ENCODE measurements around the gene NUP58.
"Not testable (repeated sequence)": the region's sequence is repeated elsewhere in the genome, so short reads cannot be mapped to it uniquely, and the experiment has no call there.

Gene NUP58

GRCh38 chr13:25286969-25287961, 14.2 kb upstream of the NUP58 start, which contains the start of gene MTMR6:
MTMR6 (minus strand) TSS chr13:25287488; CDS start chr13:25287247, 241 bp downstream.
- peak within 1 kb of the TSS; percentile 91 for H3K27ac Mint-ChIP-seq
- ATAC-seq, result peak; percentile 100
- no peaks in the 10 kb centered on the region for H3K36me3 Mint-ChIP-seq
- H3K4me3 Mint-ChIP-seq, result peak within 1 kb of the TSS; percentile 90
- no peaks in the 10 kb centered on the region for H3K9me3 Mint-ChIP-seq
- H3K27me3 Mint-ChIP-seq, result peaks cover 9% of the 10 kb centered on the region
- H3K4me1 Mint-ChIP-seq, result peaks cover 30% of the 10 kb centered on the region

DNA sequence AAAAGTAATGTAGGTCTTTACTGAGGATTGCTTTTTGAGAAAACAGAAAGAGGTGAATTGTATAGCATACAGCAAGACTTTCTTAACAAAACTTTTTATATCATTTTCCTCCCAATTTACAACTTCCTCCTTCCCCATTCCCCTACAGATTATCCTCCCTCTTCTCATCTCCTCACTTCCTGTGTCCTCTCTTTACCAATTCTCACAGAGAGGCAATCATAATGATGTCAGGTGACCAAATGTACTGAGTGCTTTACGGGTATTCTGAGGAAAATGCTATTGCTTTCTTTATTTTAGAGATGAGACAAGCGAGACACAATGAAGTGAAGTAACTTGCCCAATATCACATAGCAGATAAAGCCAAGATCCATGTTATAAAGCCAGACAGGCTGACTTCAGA, 12.5 kb upstream of the NUP58 start:
- Mint-ChIP-seq H3K9me3 (no peaks in the 10 kb centered on the region), H3K27ac (no peak overlapping the region), H3K27me3 (peaks cover 9% of the 10 kb centered on the region), H3K4me1 (peaks cover 20% of the 10 kb centered on the region), H3K4me3 (no peak overlapping the region), H3K36me3 (no peaks in the 10 kb centered on the region)
- ATAC-seq, result no peak

DNA sequence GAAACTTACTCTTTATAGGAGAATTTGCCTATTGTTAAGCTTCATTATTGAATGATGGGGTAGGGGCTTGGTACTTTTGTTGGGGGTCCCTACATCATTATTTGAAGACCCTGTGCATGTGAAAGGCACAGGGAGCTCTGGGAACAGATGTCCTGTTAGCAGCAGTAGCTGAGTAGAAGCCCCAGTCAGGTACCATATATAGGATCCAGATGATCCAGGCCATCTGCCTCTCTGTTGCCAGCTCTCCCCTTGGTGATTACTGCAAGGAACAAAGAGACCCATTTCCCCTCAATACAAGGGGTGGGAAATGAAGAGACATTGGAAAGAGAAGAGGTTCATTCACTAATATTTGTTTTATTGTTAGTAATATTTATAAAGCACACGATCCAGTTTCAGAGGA, 9.7 kb upstream of the NUP58 start:
- Mint-ChIP-seq H3K27ac (no peak overlapping the region), H3K4me3 (no peak overlapping the region), H3K27me3 (peaks cover 23% of the 10 kb centered on the region), H3K36me3 (no peaks in the 10 kb centered on the region), H3K9me3 (no peaks in the 10 kb centered on the region), H3K4me1 (peaks cover under 1% of the 10 kb centered on the region)
- no peak for ATAC-seq

GRCh38 chr13:25292301-25292700, 9.1 kb upstream of the NUP58 start:
- no peak overlapping the region for H3K4me3 Mint-ChIP-seq
- H3K36me3 Mint-ChIP-seq, result no peaks in the 10 kb centered on the region
- H3K27me3 Mint-ChIP-seq, result peaks cover 29% of the 10 kb centered on the region
- no peaks in the 10 kb centered on the region for H3K4me1 Mint-ChIP-seq
- H3K9me3 Mint-ChIP-seq, result no peaks in the 10 kb centered on the region
- no peak overlapping the region for H3K27ac Mint-ChIP-seq
- ATAC-seq, result no peak

DNA sequence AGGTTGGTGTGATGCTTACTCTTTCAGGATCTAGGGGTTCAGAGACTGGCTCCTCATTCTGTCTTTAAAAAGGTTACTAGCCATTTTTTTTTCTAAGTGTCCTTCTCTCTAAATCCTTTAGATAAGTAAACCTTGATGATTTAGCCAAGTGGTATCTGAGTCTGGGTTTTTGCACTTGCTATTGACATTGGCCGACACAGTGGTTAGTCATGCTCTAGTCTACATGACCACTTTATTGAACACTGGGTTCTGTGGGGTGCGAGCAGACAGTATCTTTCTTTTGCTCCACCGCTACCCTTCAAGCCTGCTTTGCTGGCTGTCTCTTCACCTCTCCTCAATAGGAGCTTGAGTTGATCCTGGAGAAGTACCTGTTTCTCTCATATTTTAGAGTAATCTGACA, 6.2 kb upstream of the NUP58 start:
- Mint-ChIP-seq H3K36me3 (no peaks in the 10 kb centered on the region), H3K27ac (no peak overlapping the region), H3K4me3 (no peak overlapping the region), H3K9me3 (no peaks in the 10 kb centered on the region), H3K4me1 (peaks cover 2% of the 10 kb centered on the region), H3K27me3 (peaks cover 41% of the 10 kb centered on the region)
- ATAC-seq, result no peak

GRCh38 chr13:25295701-25296100, 5.7 kb upstream of the NUP58 start:
- ATAC-seq, result no peak
- Mint-ChIP-seq H3K36me3 (no peaks in the 10 kb centered on the region), H3K27me3 (peaks cover 41% of the 10 kb centered on the region), H3K9me3 (no peaks in the 10 kb centered on the region), H3K4me1 (peaks cover 7% of the 10 kb centered on the region), H3K27ac (no peak overlapping the region), H3K4me3 (no peak overlapping the region)

- no peaks in the 10 kb centered on the region for H3K9me3 Mint-ChIP-seq
- peaks cover 25% of the 10 kb centered on the region for H3K27me3 Mint-ChIP-seq
- H3K4me1 Mint-ChIP-seq, result peaks cover 48% of the 10 kb centered on the region
- peaks cover 13% of the 10 kb centered on the region for H3K36me3 Mint-ChIP-seq
- ATAC-seq, result peak; percentile 28
- H3K27ac Mint-ChIP-seq, result peak overlapping the region; percentile 91
- peak overlapping the region; percentile 94 for H3K4me3 Mint-ChIP-seq
Observed at GRCh38 chr13:25300861-25301346, 521 bp upstream of the NUP58 start.

- H3K4me1 Mint-ChIP-seq, result peaks cover 56% of the 10 kb centered on the region
- no peak for ATAC-seq
- peak overlapping the region; percentile 91 for H3K27ac Mint-ChIP-seq
- peaks cover 13% of the 10 kb centered on the region for H3K36me3 Mint-ChIP-seq
- H3K9me3 Mint-ChIP-seq, result no peaks in the 10 kb centered on the region
- peaks cover 14% of the 10 kb centered on the region for H3K27me3 Mint-ChIP-seq
- H3K4me3 Mint-ChIP-seq, result peak overlapping the region; percentile 94
Observed at GRCh38 chr13:25302121-25302520, 696 bp downstream of the NUP58 start.

DNA sequence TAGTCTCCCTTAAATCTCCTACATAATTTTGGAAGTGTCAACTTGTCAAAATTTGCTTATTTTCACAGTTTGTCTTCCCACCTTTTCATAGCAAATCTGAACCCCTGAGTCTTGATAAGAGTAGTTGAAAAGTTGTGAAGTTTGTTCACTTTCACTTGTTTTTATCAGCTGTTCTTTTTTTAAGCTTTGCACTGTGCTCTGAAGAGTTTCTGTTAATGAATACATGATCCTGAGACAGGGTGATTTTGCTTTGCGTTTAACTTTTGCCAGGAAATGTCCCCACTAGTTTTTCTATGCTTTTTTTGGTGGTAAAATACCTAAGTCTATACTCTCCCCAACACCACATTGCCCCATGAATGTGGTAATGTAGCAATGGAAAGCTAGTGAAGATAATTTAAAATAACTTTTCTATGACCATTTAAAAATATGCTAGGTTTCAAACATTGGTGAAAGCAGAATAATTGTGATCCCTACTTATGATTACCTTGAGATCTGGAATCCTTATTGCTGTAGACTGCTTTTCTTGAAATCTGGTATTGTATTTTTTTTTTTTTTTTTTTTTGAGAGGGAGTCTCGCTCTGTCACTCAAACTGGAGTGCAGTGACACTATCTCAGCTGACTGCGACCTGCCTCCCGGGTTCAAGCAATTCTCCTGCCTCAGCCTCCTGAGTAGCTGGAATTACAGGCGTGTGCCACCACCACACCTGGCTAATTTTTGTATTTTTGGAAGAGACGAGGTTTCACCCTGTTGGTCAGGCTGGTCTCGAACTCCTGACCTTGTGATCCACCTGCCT, 5.4 kb downstream of the NUP58 start:
- no peak overlapping the region for H3K27ac Mint-ChIP-seq
- H3K4me1 Mint-ChIP-seq, result peaks cover 43% of the 10 kb centered on the region
- no peak overlapping the region for H3K4me3 Mint-ChIP-seq
- no peaks in the 10 kb centered on the region for H3K9me3 Mint-ChIP-seq
- no peak for ATAC-seq
- no peaks in the 10 kb centered on the region for H3K27me3 Mint-ChIP-seq
- peaks cover 42% of the 10 kb centered on the region for H3K36me3 Mint-ChIP-seq

DNA sequence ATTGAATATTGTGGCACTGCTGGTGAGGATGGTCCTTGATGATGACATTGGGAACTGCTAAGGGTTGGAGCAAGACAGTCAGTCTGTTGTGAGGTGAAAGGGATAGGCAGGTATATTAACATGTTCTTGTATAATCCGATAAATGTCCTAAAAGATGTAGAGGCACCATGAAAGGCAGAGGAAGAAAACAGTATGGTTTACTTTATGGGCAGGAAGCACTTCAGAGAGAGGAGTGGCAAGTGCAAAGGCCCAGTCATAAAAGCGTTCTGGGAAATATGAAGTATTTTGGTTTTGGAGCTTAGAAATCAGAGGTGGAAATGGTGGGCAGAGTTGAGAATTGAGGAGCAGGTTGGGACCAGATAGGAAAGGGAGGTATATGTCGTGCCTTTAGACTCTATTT, 9.5 kb downstream of the NUP58 start:
- Mint-ChIP-seq H3K4me1 (peaks cover 7% of the 10 kb centered on the region), H3K27me3 (no peaks in the 10 kb centered on the region), H3K4me3 (no peak overlapping the region), H3K36me3 (peaks cover 47% of the 10 kb centered on the region), H3K9me3 (no peaks in the 10 kb centered on the region), H3K27ac (no peak overlapping the region)
- ATAC-seq, result no peak

DNA sequence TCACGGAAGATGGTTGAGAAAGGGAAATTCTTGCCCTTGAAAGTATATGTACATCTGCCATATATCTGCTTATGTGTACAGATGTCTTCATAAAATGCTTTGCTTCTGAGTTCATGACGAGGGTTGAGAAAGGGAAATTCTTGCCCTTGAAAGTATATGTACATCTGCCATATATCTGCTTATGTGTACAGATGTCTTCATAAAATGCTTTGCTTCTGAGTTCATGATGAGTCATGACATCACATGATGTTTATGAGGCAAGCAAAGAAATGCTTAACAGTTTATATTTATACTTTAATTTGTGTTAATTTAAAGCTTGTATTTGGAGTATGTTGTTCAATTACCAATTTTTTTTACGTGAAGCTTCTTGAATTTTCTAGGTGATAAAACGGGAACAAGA, 17.5 kb downstream of the NUP58 start:
- not testable (repeated sequence) for H3K9me3 Mint-ChIP-seq, H3K27ac Mint-ChIP-seq, H3K4me3 Mint-ChIP-seq, H3K4me1 Mint-ChIP-seq, H3K27me3 Mint-ChIP-seq, ATAC-seq
- peaks cover 35% of the 10 kb centered on the region for H3K36me3 Mint-ChIP-seq

DNA sequence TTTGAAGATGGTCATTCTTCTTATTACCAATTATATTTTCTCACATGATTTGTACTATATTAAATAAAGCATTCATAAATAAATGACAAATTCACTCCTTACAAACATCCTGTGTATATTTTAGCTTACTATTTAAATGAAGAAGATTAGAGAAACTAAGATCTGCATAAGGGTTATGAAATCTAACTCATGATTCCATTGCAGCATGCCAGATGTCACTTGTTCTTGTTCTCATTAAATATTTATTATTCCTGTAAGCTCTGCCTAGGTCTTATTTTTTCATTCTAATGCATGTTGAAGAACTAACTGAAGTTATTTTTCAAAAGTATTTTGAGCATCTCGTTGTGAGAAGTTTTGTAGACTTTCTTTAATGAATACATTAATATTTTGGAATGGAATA, 18.3 kb downstream of the NUP58 start:
- no peak for ATAC-seq
- no peaks in the 10 kb centered on the region for H3K27me3 Mint-ChIP-seq
- no peaks in the 10 kb centered on the region for H3K9me3 Mint-ChIP-seq
- no peak overlapping the region for H3K27ac Mint-ChIP-seq
- H3K4me3 Mint-ChIP-seq, result no peak overlapping the region
- H3K4me1 Mint-ChIP-seq, result no peaks in the 10 kb centered on the region
- H3K36me3 Mint-ChIP-seq, result peaks cover 38% of the 10 kb centered on the region

DNA sequence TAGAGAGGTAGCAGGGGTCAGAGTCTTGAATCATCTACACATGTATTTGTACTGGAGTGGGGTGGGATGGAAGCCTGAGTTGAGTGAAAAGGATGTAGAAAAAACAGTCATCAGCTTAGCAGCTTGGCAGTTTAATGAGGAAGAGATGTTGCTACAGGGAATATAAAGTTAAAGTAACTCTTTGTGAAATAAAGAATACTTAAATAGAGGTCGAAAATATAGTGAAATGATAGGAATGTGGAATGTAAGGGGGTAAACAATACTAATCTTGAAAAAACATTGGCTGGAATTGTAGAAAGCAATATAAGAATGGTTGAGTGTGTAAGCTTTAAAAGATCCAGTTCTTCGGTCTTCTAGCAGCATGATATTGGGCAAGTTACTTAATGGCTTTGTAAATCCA, 22.7 kb downstream of the NUP58 start:
- H3K27ac Mint-ChIP-seq, result no peak overlapping the region
- no peaks in the 10 kb centered on the region for H3K4me1 Mint-ChIP-seq
- no peaks in the 10 kb centered on the region for H3K27me3 Mint-ChIP-seq
- no peak for ATAC-seq
- H3K4me3 Mint-ChIP-seq, result no peak overlapping the region
- H3K9me3 Mint-ChIP-seq, result no peaks in the 10 kb centered on the region
- H3K36me3 Mint-ChIP-seq, result peaks cover 19% of the 10 kb centered on the region

DNA sequence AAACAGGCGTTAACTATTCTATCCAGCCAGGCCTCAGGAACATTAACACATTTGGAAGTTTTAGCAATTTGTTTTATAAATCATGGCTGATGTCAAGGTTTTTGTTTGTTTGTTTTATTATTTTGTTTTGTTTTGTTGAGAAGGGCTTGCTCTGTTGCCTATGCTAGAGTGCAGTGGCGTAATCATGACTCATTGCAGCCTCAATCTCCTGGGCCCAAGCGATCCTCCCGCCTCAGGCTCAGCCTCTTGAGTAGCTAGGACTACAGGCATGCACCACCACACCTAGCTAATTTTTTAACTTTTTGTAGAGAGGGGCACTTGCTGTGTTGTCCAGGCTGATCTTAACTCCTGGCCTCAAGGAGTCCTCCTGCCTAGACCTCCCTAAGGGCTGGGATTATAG, 28.3 kb downstream of the NUP58 start:
- H3K36me3 Mint-ChIP-seq, result peaks cover 43% of the 10 kb centered on the region
- H3K4me1 Mint-ChIP-seq, result no peaks in the 10 kb centered on the region
- H3K27me3 Mint-ChIP-seq, result no peaks in the 10 kb centered on the region
- no peak overlapping the region for H3K4me3 Mint-ChIP-seq
- no peaks in the 10 kb centered on the region for H3K9me3 Mint-ChIP-seq
- H3K27ac Mint-ChIP-seq, result no peak overlapping the region
- no peak for ATAC-seq

DNA sequence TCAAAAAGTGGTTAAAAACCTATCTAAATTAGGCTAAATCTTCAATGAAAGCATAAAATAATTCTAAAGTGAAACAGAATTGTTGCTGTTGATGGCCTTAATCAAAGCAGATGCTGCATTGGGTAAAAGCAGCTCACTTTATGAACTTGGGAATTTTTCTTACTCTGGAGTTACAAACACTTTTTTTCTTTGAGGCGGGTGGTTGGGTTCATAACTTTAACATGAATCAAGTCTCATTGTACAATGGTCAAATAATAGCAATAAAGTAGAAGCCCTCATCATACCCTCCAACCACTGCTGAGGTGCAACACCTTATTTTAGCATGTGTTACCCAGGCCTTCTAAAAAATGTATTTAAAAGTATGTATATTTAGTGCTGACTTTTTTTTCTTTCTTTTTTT, 29.1 kb downstream of the NUP58 start:
- ATAC-seq, result no peak
- Mint-ChIP-seq H3K4me1 (no peaks in the 10 kb centered on the region), H3K36me3 (peaks cover 43% of the 10 kb centered on the region)

More for the DNA sequence above, 29.1 kb downstream of the NUP58 start:
- Mint-ChIP-seq H3K27me3 (no peaks in the 10 kb centered on the region), H3K9me3 (no peaks in the 10 kb centered on the region), H3K27ac (no peak overlapping the region), H3K4me3 (no peak overlapping the region)

All from stimulated activated memory B cell treated with anti-CD40 and anti-IgM and Interleukin-4, amounts not matched to agents 10 μg/mL and 1 μg/mL and 100 μg/mL, for 72 hours (primary cell).